Measurements from ENCODE around the gene TNPO1. TPM values are rescaled to one million over a fixed set of nuclear protein-coding genes. Genes with fewer than 3 reads are reported as not detected.
A peak's percentile ranks its signal among the peaks of the same experiment; 100 is the strongest.
"Not testable (repeated sequence)": the region's sequence is repeated elsewhere in the genome, so short reads cannot be mapped to it uniquely, and the experiment has no call there.

Gene TNPO1
- total RNA-seq, 2 donors from 2014 or later = 74.7 to 75.0 TPM

- ATAC-seq (no peak), DNase-seq (no peak)
- intact Hi-C loops (cut with DNase I, micrococcal nuclease) = no loop called here
Observed at GRCh38 chr5:72895758-72896157, 79.3 kb downstream of the TNPO1 start.

GRCh38 chr5:72906806-72907205 is 90.3 kb downstream of the TNPO1 start:
- intact Hi-C loops (cut with DNase I, micrococcal nuclease) = no loop called here
- no peak for ATAC-seq
- no peak for DNase-seq

- no peak for DNase-seq
- no peak for ATAC-seq
- intact Hi-C loops (cut with DNase I, micrococcal nuclease) = no loop called here
Observed at GRCh38 chr5:72908664-72909063, 92.2 kb downstream of the TNPO1 start.

DNA sequence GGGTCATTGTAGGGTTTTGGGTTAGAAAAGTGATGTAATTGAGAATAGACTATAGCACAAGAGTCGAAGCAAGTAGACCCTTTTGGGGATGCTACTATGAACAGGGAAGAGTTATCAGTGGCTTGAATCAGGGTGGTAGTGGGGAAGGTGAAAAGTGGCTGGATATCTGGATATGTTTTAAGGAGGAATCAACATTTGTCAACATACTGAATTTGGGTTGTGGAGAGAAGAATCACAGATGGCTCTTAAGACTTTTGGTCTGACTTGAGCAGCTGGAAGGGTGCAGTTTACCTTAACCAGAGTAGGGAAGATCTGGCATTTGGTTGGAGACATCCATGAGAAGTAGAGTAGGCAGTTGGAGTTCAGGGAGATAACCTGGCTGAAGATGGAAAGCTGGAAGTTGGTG is 100.9 kb downstream of the TNPO1 start:
- no peak for ATAC-seq
- intact Hi-C loops (cut with DNase I, micrococcal nuclease) = no loop called here
- DNase-seq = no peak

DNA sequence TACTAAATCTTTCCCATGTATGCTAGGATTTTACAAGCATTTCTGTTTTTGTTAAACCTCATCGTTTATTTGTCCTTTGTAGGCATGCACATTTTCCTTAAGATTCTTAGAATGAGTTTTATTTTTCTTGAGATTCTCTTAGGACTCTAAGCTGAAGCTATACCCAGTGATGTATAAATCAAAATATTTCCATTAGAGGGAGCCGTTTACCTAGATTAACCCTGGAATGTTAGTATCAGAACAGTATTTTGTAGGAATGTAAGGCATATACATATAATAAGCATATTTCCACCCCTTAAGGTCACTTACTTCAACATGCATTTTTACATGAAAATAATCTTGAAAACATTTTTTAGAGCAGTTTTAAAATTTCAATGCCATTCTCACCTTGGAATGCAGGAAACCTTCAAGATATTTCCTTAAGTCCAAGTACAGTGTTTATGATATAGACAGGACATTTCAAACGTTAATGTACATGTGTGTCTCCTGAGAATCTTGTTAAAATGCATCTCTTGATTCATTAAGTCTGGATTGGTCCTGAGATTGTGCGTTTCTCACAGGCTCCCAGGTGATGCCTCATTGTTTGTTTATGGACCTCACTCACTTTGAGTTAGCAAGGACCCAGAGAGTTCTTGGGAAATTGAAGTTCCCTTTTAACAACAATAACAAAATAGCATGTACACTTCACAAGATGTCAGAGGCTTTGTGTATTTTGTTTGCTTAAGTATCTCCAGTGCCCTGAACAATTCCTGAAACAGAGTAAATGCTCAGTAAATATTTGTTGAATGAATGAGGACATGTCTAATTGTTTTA is 104.4 kb downstream of the TNPO1 start:
- intact Hi-C loops (cut with DNase I, micrococcal nuclease) = no loop called here
- peak; percentile 82 for ATAC-seq
- no peak for DNase-seq

DNA sequence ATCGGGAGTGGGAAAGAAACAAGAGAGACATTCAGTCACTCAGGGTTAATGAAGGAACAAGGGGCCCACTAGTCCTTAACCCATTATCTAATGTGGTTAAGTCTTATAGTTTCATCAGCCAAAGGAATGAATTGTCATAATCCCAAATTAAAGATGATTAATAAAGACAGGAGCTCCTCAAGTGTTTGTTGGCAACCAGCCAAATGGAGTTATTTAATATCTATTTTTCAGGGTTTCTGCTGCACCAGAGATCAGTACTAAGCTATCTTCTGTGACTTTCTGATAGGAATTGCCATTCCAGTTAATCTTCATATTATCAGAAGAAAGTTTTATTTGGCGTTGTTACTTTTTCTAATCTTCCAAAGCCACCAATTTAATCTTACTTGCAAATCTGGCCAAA is 105.4 kb downstream of the TNPO1 start:
- intact Hi-C loops (cut with DNase I, micrococcal nuclease) = no loop called here
- DNase-seq (no peak), ATAC-seq (no peak)

- DNase-seq (no peak), ATAC-seq (no peak)
- intact Hi-C loops (cut with DNase I, micrococcal nuclease) = no loop called here
Observed at GRCh38 chr5:72922422-72922821, 106.0 kb downstream of the TNPO1 start.

- ATAC-seq (no peak), DNase-seq (no peak)
- intact Hi-C loops (cut with DNase I, micrococcal nuclease) = no loop called here
Observed at GRCh38 chr5:72925336-72926010, 109.0 kb downstream of the TNPO1 start.

DNA sequence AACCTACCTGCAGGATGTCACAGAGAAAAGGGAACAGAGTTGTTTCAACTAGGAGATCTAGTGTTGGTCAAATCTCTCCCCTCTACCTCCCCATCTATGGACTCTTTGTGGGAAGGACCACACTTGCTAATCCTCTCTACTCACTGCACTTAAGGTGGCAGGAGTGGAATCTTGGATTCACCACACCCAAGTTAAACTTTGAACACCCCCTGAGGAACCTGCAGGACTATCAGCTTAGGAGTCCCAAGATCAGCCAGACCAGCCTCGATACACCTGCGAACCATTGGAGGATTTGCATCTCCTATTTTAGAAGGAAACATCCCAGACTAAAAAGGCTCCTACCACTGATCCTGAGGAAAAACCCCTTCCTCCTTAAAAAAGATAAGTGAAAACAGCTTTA is 116.2 kb downstream of the TNPO1 start:
- intact Hi-C loops (cut with DNase I, micrococcal nuclease); ATAC-seq; DNase-seq: not testable (repeated sequence)

DNA sequence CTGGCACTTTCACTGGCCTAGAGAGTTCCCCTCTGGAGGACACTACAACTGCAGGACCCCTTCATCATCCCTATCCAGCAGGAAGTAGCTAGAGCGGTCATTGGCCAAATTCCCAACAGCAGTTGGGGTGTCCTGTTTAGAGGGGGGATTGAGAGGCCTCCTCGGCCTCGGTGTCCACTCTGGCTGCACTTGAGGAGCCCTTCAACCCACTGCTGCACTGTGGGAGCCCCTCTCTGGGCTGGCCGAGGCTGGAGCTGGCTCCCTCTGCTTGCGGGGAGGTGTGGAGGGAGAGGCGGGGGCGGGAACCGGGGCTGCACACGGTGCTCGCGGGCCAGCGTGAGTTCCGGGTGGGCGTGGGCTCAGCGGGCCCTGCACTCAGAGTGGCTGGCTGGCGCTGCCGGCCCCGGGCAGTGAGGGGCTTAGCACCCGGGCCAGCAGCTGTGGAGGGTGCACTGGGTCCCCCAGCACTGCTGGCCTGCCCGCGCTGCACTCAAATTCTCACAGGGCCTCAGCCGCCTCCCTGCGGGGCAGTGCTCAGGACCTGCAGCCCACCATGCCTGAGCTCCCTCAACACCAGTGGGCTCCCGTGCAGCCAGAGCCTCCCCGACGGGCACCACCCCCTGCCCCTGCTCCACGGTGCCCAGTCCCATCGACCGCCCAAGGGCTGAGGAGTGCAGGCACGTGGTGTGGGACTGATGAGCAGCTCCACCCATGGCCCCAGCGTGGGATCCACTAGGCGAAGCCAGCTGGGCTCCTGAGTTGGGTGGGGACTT is 118.7 kb downstream of the TNPO1 start:
- DNase-seq; intact Hi-C loops (cut with DNase I, micrococcal nuclease); ATAC-seq: not testable (repeated sequence)

DNA sequence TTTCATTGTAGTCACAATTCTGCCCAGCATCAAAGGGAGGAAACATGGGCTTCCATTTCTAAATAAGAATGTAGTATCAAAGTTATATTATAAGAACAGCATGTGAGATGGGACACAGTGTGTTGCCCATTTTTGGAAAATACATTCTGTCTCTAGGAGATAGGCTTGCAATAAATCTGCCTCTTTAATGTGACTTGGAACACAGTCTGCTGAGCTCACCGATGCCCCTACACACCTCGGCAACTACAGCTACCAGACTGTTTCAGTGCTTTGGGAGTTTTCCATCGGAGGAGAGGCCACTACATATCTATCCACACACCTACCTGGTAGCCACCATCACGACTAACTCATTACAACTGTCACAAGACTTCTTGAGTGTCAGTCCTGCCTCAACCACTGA is 120.4 kb downstream of the TNPO1 start:
- ATAC-seq (no peak), DNase-seq (no peak)
- intact Hi-C loops (cut with DNase I, micrococcal nuclease) = no loop called here

- peak; percentile 62 for ATAC-seq
- intact Hi-C loops (cut with DNase I, micrococcal nuclease) = no loop called here
- no peak for DNase-seq
Observed at GRCh38 chr5:72937517-72938061, 121.1 kb downstream of the TNPO1 start.

- no peak for DNase-seq
- peak; percentile 94 for ATAC-seq
- intact Hi-C loops (cut with DNase I, micrococcal nuclease) = no loop called here
Observed at GRCh38 chr5:72938206-72938605, 121.7 kb downstream of the TNPO1 start.

GRCh38 chr5:72940082-72940481 is 123.6 kb downstream of the TNPO1 start:
- intact Hi-C loops (cut with DNase I, micrococcal nuclease) = no loop called here
- DNase-seq (no peak), ATAC-seq (no peak)

GRCh38 chr5:72943307-72943706 is 126.8 kb downstream of the TNPO1 start:
- ATAC-seq (no peak), DNase-seq (no peak)
- intact Hi-C loops (cut with DNase I, micrococcal nuclease) = no loop called here

GRCh38 chr5:72947498-72947897 is 131.0 kb downstream of the TNPO1 start:
- no peak for DNase-seq
- intact Hi-C loops (cut with DNase I, micrococcal nuclease) = no loop called here
- ATAC-seq = no peak

- ATAC-seq (no peak), DNase-seq (no peak)
- intact Hi-C loops (cut with DNase I, micrococcal nuclease) = no loop called here
Observed at GRCh38 chr5:72949481-72949880, 133.0 kb downstream of the TNPO1 start.

DNA sequence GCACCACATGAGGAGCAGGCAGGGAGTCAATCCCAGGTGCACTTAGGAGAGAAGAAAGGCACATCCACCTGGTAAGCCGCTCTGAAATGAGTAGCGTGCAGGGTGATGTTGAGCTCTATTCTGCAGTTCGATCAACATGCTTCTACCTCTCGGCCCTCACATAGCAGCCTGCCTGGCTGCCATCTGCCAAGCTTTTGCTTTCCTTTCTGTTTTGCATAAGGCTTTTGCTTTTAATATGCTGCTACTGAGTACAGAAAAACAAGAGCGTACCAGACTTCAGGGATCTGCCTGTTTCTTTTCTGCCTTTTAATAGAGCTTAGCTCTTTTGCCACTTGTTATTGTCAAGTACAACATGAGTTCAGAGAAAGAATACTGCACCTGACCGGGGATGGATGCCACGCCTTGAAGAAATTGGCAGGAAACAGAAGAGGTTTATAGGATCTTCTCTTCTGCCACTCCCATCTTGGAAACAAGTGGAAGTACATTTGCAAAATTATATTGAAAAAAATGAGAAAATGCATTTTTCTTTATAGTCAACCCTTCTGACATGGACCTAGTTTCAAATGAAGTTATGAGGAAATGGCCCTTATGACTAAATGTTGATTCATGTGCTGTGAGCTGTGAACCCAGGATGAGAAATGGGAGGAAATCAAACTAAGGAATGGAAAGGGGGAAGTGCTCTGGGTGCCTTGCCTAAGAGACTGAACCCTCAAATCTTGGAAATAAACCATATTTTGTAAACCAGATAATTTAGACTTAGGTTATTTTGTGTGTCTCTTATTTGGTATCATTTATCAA is 135.4 kb downstream of the TNPO1 start:
- intact Hi-C loops (cut with DNase I, micrococcal nuclease) = no loop called here

DNA sequence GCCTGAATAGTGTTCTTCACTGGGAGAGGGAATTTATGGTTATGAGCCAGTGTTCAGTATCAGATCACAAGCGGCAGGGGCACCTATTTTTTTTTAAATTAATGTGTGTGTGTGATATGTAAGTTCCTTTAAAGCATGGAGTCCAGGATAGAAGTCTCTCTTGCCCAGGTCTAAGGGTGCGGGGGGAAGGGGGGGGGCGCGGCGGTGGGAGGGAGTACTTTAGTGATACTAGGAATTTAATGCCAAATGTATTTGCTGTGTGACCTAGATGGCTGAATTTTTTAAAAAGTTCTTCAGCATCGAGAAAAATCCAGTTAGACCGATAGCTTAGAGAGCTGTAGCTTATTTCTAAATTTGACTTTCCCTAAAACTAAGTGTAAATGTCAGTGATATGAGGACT is 137.9 kb downstream of the TNPO1 start:
- ATAC-seq (no peak), DNase-seq (no peak)
- intact Hi-C loops (cut with DNase I, micrococcal nuclease) = no loop called here

More for the DNA sequence above, 135.4 kb downstream of the TNPO1 start:
- DNase-seq (peak in 1 of 2 donors; percentile 48), ATAC-seq (peak; percentile 21)

All from left colon (tissue), 2 donors.